Neural crest cell (in vitro differentiated cells): ENCODE data around the gene DR1. TPM values are rescaled to one million over a fixed set of nuclear protein-coding genes. Genes with fewer than 3 reads are reported as not detected.

Experiments used
- DNase-seq: peaks from one replicate; pipeline ENCODE4 v3.0.0; 2021; ENCODE audit warnings: low read depth, mixed read lengths, low spot score
- H3K27ac Mint-ChIP-seq: one replicate; pipeline ENCODE4 v1.8.0; 2021; ENCODE audit warnings: mild to moderate bottlenecking, mixed read lengths; ENCODE audit not compliant: unreplicated experiment
- H3K27me3 Mint-ChIP-seq: 2 replicates; pipeline ENCODE4 v1.8.0; 2021; ENCODE audit warnings: low read depth, mild to moderate bottlenecking, mixed read lengths
- H3K36me3 Mint-ChIP-seq: 2 replicates; pipeline ENCODE4 v1.8.0; 2021; ENCODE audit warnings: low read depth, mild to moderate bottlenecking, mixed read lengths
- H3K4me1 Mint-ChIP-seq: 2 replicates; pipeline ENCODE4 v1.8.0; 2021; ENCODE audit warnings: mixed read lengths
- H3K4me3 Mint-ChIP-seq: one replicate; pipeline ENCODE4 v1.8.0; 2021; ENCODE audit warnings: mild to moderate bottlenecking, mixed read lengths
- H3K9me3 Mint-ChIP-seq: 2 replicates; pipeline ENCODE4 v1.8.0; 2021; ENCODE audit warnings: mixed read lengths
- CTCF ChIP-seq: fragments of 200-600 bp; sonication (generic); conservative IDR thresholded peaks from 2 replicates; pipeline ENCODE4 v1.5.0; 2021; ENCODE audit warnings: antibody characterized with exemption, mild to moderate bottlenecking
- total RNA-seq: library from RNA; stranded (reverse); gene quantifications from 2 replicates; pipeline ENCODE4 v1.2.1, GENCODE V29; 2021

Gene DR1
- total RNA-seq, 1 donor from 2014 or later, result 62.7 TPM

GRCh38 chr1:93344484-93344883 lies 1.2 kb upstream of the DR1 start:
- H3K36me3 Mint-ChIP-seq, result no peaks in the 10 kb centered on the region
- no peak overlapping the region for H3K27ac Mint-ChIP-seq
- H3K4me1 Mint-ChIP-seq, result peaks cover 29% of the 10 kb centered on the region
- no peak for DNase-seq
- peak overlapping the region; percentile 10 for H3K4me3 Mint-ChIP-seq
- no peaks in the 10 kb centered on the region for H3K27me3 Mint-ChIP-seq
- H3K9me3 Mint-ChIP-seq, result no peaks in the 10 kb centered on the region
- TF ChIP-seq CTCF, result no peak

GRCh38 chr1:93344886-93345632 lies 648 bp upstream of the DR1 start:
- H3K4me3 Mint-ChIP-seq, result peak overlapping the region; percentile 96
- H3K4me1 Mint-ChIP-seq, result peaks cover 33% of the 10 kb centered on the region
- DNase-seq, result no peak
- H3K9me3 Mint-ChIP-seq, result no peaks in the 10 kb centered on the region
- H3K36me3 Mint-ChIP-seq, result no peaks in the 10 kb centered on the region
- H3K27ac Mint-ChIP-seq, result peak overlapping the region; percentile 99
- TF ChIP-seq CTCF, result no peak
- H3K27me3 Mint-ChIP-seq, result no peaks in the 10 kb centered on the region

GRCh38 chr1:93346421-93346993 lies 800 bp downstream of the DR1 start:
- Mint-ChIP-seq H3K4me1 (peaks cover 36% of the 10 kb centered on the region), H3K27me3 (no peaks in the 10 kb centered on the region), H3K4me3 (peak overlapping the region; percentile 96), H3K36me3 (no peaks in the 10 kb centered on the region), H3K9me3 (no peaks in the 10 kb centered on the region), H3K27ac (peak overlapping the region; percentile 95)
- TF ChIP-seq CTCF, result no peak
- DNase-seq, result no peak

DNA sequence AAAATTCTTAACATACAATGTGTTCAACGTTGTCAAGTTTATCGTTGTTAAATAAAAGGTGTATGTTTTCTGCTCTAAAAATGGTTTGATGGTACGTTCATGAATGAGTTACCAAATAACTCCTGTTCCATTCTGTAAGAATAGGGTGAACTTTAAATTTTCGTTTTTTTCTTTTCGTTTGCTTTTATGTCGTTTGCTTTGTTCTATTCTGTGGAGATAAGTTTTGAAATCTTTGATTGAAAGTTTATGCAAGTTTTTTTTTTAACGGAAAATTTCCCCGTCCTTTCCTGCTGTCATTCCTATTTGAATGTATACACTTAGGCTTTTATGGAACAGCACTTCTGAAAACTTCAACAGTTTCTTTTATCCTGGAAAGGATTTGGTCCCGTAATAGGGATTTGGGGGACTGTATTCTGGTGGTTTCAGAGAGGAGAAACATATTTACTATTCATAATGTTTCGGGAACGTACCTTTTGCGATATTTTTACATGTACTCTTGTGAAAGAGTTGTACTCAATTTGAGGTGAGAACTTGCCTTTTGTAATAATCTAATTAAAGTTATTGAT lies 1.7 kb downstream of the DR1 start:
- peak overlapping the region; percentile 5 for H3K27ac Mint-ChIP-seq
- peaks cover 2% of the 10 kb centered on the region for H3K36me3 Mint-ChIP-seq
- TF ChIP-seq CTCF, result no peak
- H3K4me1 Mint-ChIP-seq, result peaks cover 40% of the 10 kb centered on the region
- DNase-seq, result no peak
- H3K27me3 Mint-ChIP-seq, result no peaks in the 10 kb centered on the region
- peak overlapping the region; percentile 96 for H3K4me3 Mint-ChIP-seq
- H3K9me3 Mint-ChIP-seq, result no peaks in the 10 kb centered on the region

DNA sequence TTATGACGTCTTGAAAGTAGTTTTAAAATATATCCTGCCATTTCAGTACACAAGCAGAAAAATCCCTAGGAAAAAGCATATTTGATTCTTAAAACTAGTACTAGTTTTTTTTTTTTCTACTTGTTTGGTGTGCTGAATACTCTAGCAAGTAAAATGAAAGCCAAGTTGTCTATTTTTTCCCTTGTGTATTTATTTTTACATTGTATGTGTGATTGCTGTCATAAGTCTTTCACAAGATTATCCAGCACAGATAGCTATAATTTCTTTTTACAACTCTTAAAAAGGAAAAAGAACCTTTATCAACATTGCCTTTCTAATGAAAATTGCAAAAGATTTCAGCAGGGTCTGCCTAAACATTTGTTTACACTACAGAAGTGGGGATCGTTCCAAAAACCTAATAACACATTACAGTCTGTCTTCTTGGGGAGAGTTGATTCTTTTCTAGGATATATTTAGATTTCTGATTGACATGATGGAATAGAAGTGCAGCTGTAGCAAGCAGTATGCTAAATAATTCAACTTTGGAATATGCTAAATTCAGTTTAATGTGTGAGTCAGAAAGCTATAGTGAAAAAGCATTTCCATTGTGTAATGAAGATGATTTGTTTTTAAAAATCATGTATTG lies 2.5 kb downstream of the DR1 start:
- DNase-seq, result no peak
- no peaks in the 10 kb centered on the region for H3K27me3 Mint-ChIP-seq
- no peaks in the 10 kb centered on the region for H3K9me3 Mint-ChIP-seq
- no peak for TF ChIP-seq CTCF
- peaks cover 2% of the 10 kb centered on the region for H3K36me3 Mint-ChIP-seq
- peaks cover 41% of the 10 kb centered on the region for H3K4me1 Mint-ChIP-seq
- H3K4me3 Mint-ChIP-seq, result peak overlapping the region; percentile 96
- no peak overlapping the region for H3K27ac Mint-ChIP-seq
